HEK293 (cell line): Measurements from ENCODE around the gene ZNF714.

ENCODE experiments used
- CTCF ChIP-seq: fragments of 450-650 bp; formaldehyde crosslinking; IDR thresholded peaks from 2 replicates; pipeline ENCODE4 v1.5.1; 2016; ENCODE audit warnings: missing biosample characterization, missing genetic modification characterization
- HOXA7 ChIP-seq: sonication (generic); formaldehyde crosslinking; IDR thresholded peaks from 2 replicates; pipeline ENCODE4 v1.8.1; 2022; ENCODE audit warnings: missing genetic modification reagents, borderline replicate concordance
- YY1 ChIP-seq: fragments of 450-650 bp; formaldehyde crosslinking; IDR thresholded peaks from 2 replicates; pipeline ENCODE4 v1.5.1; 2018; ENCODE audit warnings: missing biosample characterization, missing genetic modification characterization
- ZBTB6 ChIP-seq: fragments of 450-650 bp; formaldehyde crosslinking; IDR thresholded peaks from 2 replicates; pipeline ENCODE4 v1.5.1; 2017; ENCODE audit warnings: missing biosample characterization, missing genetic modification characterization
- ZNF292 ChIP-seq: fragments of 450-650 bp; formaldehyde crosslinking; IDR thresholded peaks from 2 replicates; pipeline ENCODE4 v1.5.1; 2016; ENCODE audit warnings: low read depth, missing biosample characterization, missing genetic modification characterization, borderline replicate concordance
- ZNF544 ChIP-seq: fragments of 450-650 bp; formaldehyde crosslinking; IDR thresholded peaks from 2 replicates; pipeline ENCODE4 v1.5.0; 2017; ENCODE audit warnings: missing biosample characterization, missing genetic modification characterization
- ZNF707 ChIP-seq: fragments of 450-650 bp; formaldehyde crosslinking; IDR thresholded peaks from 2 replicates; pipeline ENCODE4 v1.5.1; 2016; ENCODE audit warnings: missing biosample characterization, missing genetic modification characterization
- ZNF776 ChIP-seq: fragments of 450-650 bp; formaldehyde crosslinking; IDR thresholded peaks from 2 replicates; pipeline ENCODE4 v1.5.0; 2017; ENCODE audit warnings: missing biosample characterization, missing genetic modification characterization, borderline replicate concordance
- TF ChIP-seq, protein P1 (sequence below): fragments of 450-650 bp; formaldehyde crosslinking; IDR thresholded peaks from 2 replicates; pipeline ENCODE4 v1.5.1; 2016; ENCODE audit warnings: missing biosample characterization, missing genetic modification characterization
- TF ChIP-seq, protein P2 (sequence below): fragments of 450-650 bp; formaldehyde crosslinking; IDR thresholded peaks from 2 replicates; pipeline ENCODE4 v1.5.1; 2016; ENCODE audit warnings: missing biosample characterization, missing genetic modification characterization, borderline replicate concordance

GRCh38 chr19:21148681-21149080, 66.7 kb downstream of the ZNF714 start:
- no peak for TF ChIP-seq ZNF544 (tag by site-specific recombination)
- TF ChIP-seq, protein P1, sequence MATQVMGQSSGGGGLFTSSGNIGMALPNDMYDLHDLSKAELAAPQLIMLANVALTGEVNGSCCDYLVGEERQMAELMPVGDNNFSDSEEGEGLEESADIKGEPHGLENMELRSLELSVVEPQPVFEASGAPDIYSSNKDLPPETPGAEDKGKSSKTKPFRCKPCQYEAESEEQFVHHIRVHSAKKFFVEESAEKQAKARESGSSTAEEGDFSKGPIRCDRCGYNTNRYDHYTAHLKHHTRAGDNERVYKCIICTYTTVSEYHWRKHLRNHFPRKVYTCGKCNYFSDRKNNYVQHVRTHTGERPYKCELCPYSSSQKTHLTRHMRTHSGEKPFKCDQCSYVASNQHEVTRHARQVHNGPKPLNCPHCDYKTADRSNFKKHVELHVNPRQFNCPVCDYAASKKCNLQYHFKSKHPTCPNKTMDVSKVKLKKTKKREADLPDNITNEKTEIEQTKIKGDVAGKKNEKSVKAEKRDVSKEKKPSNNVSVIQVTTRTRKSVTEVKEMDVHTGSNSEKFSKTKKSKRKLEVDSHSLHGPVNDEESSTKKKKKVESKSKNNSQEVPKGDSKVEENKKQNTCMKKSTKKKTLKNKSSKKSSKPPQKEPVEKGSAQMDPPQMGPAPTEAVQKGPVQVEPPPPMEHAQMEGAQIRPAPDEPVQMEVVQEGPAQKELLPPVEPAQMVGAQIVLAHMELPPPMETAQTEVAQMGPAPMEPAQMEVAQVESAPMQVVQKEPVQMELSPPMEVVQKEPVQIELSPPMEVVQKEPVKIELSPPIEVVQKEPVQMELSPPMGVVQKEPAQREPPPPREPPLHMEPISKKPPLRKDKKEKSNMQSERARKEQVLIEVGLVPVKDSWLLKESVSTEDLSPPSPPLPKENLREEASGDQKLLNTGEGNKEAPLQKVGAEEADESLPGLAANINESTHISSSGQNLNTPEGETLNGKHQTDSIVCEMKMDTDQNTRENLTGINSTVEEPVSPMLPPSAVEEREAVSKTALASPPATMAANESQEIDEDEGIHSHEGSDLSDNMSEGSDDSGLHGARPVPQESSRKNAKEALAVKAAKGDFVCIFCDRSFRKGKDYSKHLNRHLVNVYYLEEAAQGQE (tag by site-specific recombination): no peak
- TF ChIP-seq ZNF776 (tag by site-specific recombination): no peak
- TF ChIP-seq CTCF (tag by site-specific recombination): no peak
- TF ChIP-seq, protein P2, sequence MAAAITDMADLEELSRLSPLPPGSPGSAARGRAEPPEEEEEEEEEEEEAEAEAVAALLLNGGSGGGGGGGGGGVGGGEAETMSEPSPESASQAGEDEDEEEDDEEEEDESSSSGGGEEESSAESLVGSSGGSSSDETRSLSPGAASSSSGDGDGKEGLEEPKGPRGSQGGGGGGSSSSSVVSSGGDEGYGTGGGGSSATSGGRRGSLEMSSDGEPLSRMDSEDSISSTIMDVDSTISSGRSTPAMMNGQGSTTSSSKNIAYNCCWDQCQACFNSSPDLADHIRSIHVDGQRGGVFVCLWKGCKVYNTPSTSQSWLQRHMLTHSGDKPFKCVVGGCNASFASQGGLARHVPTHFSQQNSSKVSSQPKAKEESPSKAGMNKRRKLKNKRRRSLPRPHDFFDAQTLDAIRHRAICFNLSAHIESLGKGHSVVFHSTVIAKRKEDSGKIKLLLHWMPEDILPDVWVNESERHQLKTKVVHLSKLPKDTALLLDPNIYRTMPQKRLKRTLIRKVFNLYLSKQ (tag by site-specific recombination): no peak
- TF ChIP-seq ZNF292 (tag by site-specific recombination): no peak
- TF ChIP-seq YY1: no peak
- no peak for TF ChIP-seq ZNF707 (tag by site-specific recombination)
- TF ChIP-seq ZBTB6 (tag by site-specific recombination): no peak
- TF ChIP-seq HOXA7 (CRISPR knock-in tag): no peak
